ENCODE data around the gene CDCP1. TPM values are rescaled to one million over a fixed set of nuclear protein-coding genes. Genes with fewer than 3 reads are reported as not detected.

Gene CDCP1
- total RNA-seq, 1 experiment from 2014 or later, result 85.0 TPM

DNA sequence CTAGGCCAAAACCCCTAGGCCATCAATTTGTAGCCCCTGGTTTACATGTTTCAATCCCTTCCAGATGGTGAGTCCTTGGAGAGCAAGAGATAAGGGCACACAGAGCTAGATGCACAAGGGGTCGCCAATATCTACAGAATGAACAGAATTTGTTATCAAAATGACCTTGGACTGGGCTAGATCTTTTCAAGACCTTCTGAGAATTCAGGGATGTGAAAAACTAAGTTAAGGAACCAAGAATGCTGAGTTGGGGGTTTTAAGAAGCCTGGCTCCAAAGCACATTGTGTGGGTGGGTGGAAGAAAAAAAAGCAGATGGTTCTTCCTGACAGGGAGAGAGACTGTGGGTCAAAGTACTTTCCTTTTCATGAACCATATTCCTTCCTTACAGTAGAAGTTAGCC is 10.2 kb downstream of the CDCP1 start:
- Histone ChIP-seq H4K20me1 (ENCODE audit: insufficient read depth) (0 out of 2 replicates have a peak, but pooled peaks cover 1% of the 10 kb centered on the region), H3K9me2 (ENCODE audit: insufficient read depth) (no peaks in the 10 kb centered on the region), H3K79me2 (ENCODE audit: low read depth) (peaks cover 94% of the 10 kb centered on the region), H3K4me3 (no peak overlapping the region), H3K4me2 (no peak overlapping the region), H2AFZ (no peak overlapping the region), H3K36me3 (ENCODE audit: low read depth) (peaks cover 42% of the 10 kb centered on the region), H3K9me3 (ENCODE audit: insufficient read depth, low read depth) (no peaks in the 10 kb centered on the region), H3F3A (ENCODE audit: insufficient read depth, low read depth) (peaks cover 77% of the 10 kb centered on the region), H3K27me3 (ENCODE audit: insufficient read depth, low read depth) (no peaks in the 10 kb centered on the region), H3K27ac (peak overlapping the region; percentile 94), H3K4me1 (replicated peaks; ENCODE audit: insufficient read depth) (peaks cover 84% of the 10 kb centered on the region)
- BruUV-seq (replicated peaks), result no TSS peak
- no peak for TF ChIP-seq EZH2 (IDR thresholded peaks at IDR 0.05; ENCODE audit: low read depth)
- TF ChIP-seq, protein P1, sequence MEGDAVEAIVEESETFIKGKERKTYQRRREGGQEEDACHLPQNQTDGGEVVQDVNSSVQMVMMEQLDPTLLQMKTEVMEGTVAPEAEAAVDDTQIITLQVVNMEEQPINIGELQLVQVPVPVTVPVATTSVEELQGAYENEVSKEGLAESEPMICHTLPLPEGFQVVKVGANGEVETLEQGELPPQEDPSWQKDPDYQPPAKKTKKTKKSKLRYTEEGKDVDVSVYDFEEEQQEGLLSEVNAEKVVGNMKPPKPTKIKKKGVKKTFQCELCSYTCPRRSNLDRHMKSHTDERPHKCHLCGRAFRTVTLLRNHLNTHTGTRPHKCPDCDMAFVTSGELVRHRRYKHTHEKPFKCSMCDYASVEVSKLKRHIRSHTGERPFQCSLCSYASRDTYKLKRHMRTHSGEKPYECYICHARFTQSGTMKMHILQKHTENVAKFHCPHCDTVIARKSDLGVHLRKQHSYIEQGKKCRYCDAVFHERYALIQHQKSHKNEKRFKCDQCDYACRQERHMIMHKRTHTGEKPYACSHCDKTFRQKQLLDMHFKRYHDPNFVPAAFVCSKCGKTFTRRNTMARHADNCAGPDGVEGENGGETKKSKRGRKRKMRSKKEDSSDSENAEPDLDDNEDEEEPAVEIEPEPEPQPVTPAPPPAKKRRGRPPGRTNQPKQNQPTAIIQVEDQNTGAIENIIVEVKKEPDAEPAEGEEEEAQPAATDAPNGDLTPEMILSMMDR (conservative IDR thresholded peaks at IDR 0.05), result no peak
- ChIA-PET CTCF (no interaction called here), POLR2A (ENCODE audit: unreplicated experiment) (interaction anchor here (0.6 kb wide), 1 partner anchor 359 kb away, joined by 5 read pairs; no protein-coding TSS in a partner anchor)
- intact Hi-C loops (cut with micrococcal nuclease; ENCODE audit: unreplicated experiment), result loop anchor here (5.0 kb wide), 1 partner anchor 44 kb away; no protein-coding TSS in a partner anchor
- DNase-seq, result no peak

DNA sequence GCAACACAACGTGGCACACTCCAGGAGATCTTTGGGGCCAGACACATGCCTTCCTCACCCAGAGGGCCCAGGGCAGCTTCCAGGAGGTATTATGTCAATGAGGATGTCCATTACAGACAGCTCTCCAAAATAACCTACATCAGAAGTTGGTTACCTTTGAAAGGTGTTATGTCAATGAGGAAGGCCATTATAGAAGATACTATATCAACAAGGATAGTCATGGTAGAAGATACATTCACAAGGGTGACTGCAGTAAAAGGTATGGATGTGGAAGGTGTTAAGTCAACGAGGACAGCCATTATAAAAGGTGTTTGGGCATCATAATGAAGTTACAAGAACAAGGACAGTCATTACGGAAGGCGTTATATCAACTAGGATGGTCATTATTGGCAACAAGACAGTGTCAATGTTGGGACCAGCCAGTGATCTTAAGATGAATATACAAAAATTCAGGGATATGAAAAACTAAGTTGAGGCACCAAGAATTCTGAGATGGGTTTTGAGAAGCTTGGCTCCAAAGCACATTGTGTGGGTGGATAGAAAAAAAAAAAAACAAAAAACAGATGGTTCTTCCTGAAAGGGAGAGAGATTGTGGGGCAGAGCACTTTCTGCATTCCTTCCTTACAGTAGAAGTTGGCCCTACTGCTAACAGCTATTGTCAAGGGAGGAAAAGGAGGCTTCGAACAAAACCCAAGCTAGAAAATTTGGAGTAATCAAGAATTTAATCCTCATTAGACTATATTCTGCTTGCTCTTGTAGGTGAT is 11.2 kb downstream of the CDCP1 start:
- Histone ChIP-seq H3K27ac (peak overlapping the region; percentile 94), H3F3A (ENCODE audit: insufficient read depth, low read depth) (peaks cover 72% of the 10 kb centered on the region), H3K9me3 (ENCODE audit: insufficient read depth, low read depth) (no peaks in the 10 kb centered on the region), H3K4me3 (no peak overlapping the region), H3K4me1 (replicated peaks; ENCODE audit: insufficient read depth) (peaks cover 84% of the 10 kb centered on the region), H3K27me3 (ENCODE audit: insufficient read depth, low read depth) (no peaks in the 10 kb centered on the region), H3K79me2 (ENCODE audit: low read depth) (peaks cover 94% of the 10 kb centered on the region), H3K36me3 (ENCODE audit: low read depth) (peaks cover 41% of the 10 kb centered on the region), H4K20me1 (ENCODE audit: insufficient read depth) (no peaks in the 10 kb centered on the region), H2AFZ (no peak overlapping the region), H3K9me2 (ENCODE audit: insufficient read depth) (no peaks in the 10 kb centered on the region), H3K4me2 (peak overlapping the region; percentile 40)
- intact Hi-C loops (cut with micrococcal nuclease; ENCODE audit: unreplicated experiment), result loop anchor here (5.0 kb wide), 1 partner anchor 43 kb away; no protein-coding TSS in a partner anchor
- POLR2A ChIA-PET (ENCODE audit: unreplicated experiment), result no interaction called here
- BruUV-seq (replicated peaks), result no TSS peak
- no peak for DNase-seq
- CTCF ChIA-PET, result no interaction called here
- TF ChIP-seq, protein P1 (conservative IDR thresholded peaks at IDR 0.05), result no peak
- TF ChIP-seq EZH2 (IDR thresholded peaks at IDR 0.05; ENCODE audit: low read depth), result no peak

DNA sequence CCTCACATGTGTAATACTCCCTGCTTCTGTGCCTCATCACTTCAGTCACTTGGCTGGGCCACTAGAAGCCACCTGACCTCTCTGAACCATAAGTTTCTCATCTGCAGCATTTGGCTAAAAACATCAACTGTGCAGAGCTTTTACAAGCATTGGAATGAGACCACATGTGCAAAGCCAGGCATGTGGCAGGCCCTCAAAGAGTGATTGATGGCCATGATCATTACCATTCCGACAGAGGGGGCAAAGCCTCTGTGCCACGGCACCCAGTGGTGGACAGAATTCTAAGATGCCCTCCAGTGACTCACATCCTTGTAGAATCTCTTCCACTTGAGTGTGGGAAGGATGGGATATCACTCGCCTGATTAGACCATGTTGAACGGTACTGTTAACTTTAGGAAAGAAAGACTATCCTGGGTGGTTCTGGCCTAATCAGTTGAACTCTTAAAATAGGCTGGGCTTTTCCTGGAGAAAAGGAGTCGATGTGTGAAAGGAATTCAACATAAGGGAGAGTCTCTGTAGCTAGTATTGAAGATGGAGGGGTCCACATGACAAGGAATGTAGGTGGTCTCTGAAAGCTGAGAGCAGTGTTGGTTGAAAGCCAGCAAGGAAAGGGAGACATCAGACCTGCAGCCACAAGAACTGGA is 13.5 kb downstream of the CDCP1 start:
- ChIA-PET POLR2A (ENCODE audit: unreplicated experiment) (interaction anchor here (0.6 kb wide), 2 partner anchors 46 to 72 kb away, joined by 8 read pairs; no protein-coding TSS in a partner anchor), CTCF (no interaction called here)
- no peak overlapping the region for H3K4me2 ChIP-seq
- TF ChIP-seq, protein P1 (conservative IDR thresholded peaks at IDR 0.05), result no peak
- no peak for TF ChIP-seq EZH2 (IDR thresholded peaks at IDR 0.05; ENCODE audit: low read depth)
- BruUV-seq (replicated peaks), result no TSS peak
- DNase-seq, result no peak
- H3K9me3 ChIP-seq (ENCODE audit: insufficient read depth, low read depth), result no peaks in the 10 kb centered on the region
- intact Hi-C loops (cut with micrococcal nuclease; ENCODE audit: unreplicated experiment), result no loop called here
- H3K27me3 ChIP-seq (ENCODE audit: insufficient read depth, low read depth), result no peaks in the 10 kb centered on the region
- peaks cover 83% of the 10 kb centered on the region for H3K4me1 ChIP-seq (replicated peaks; ENCODE audit: insufficient read depth)
- no peak overlapping the region for H3K4me3 ChIP-seq
- H4K20me1 ChIP-seq (ENCODE audit: insufficient read depth), result no peaks in the 10 kb centered on the region
- H3K36me3 ChIP-seq (ENCODE audit: low read depth), result peaks cover 41% of the 10 kb centered on the region
- H3K9me2 ChIP-seq (ENCODE audit: insufficient read depth), result no peaks in the 10 kb centered on the region
- H3F3A ChIP-seq (ENCODE audit: insufficient read depth, low read depth), result peaks cover 67% of the 10 kb centered on the region
- H3K27ac ChIP-seq, result peak overlapping the region; percentile 44; the same call in 1 of the 2 replicates
- H3K79me2 ChIP-seq (ENCODE audit: low read depth), result peaks cover 94% of the 10 kb centered on the region
- H2AFZ ChIP-seq, result no peak overlapping the region

Data from PC-9 (cell line).